ENCODE results near the gene ESYT3. TPM values are rescaled to one million over a fixed set of nuclear protein-coding genes. Genes with fewer than 3 reads are reported as not detected.
A peak's percentile ranks its signal among the peaks of the same experiment; 100 is the strongest.

ESYT3 gene
- 0.65 TPM for polyA plus RNA-seq (2013)

- CTCF ChIA-PET: interaction anchor here (0.7 to 5.5 kb wide), 11 partner anchors 8 to 513 kb away, joined by 3 to 29 read pairs (median 3); partner anchors contain the start of genes FOXL2 and FOXL2NB
- POLR2A ChIA-PET: no interaction called here
- H3K4me1 ChIP-seq (ENCODE audit: control extremely low read depth in 1 of 4, control insufficient read depth in 4 of 4, insufficient read depth in 4 of 4, low read length in 3 of 4): peaks cover 0 to 22% (median 17%) of the 10 kb centered on the region in 4 experiments
- peaks cover 0 to 7% (median 0%) of the 10 kb centered on the region in 5 experiments for H3K9me3 ChIP-seq (ENCODE audit: control extremely low read depth in 1 of 5, control insufficient read depth in 4 of 5, insufficient read depth in 2 of 5, low read depth in 1 of 5, low read length in 4 of 5)
- H3K27ac ChIP-seq (ENCODE audit: insufficient read depth in 1 of 2, low read depth in 1 of 2, low read length in 2 of 2, poor library complexity in 1 of 2, severe bottlenecking in 2 of 2): no peak within 1 kb of the TSS
- peak; percentile 54 to 83 (median 69) for DNase-seq
- peak within 1 kb of the TSS; percentile 25 to 72 (median 56) for H3K4me3 ChIP-seq (ENCODE audit: control insufficient read depth in 1 of 7, extremely low read depth in 1 of 7, insufficient read depth in 4 of 7, low read depth in 2 of 7, low read length in 6 of 7)
- under 1% methylated on average over 54 of the region's 54 CpGs for WGBS (ENCODE audit: insufficient coverage)
- H3K27me3 ChIP-seq (replicated peaks in 2 of 5; ENCODE audit: control insufficient read depth in 4 of 5, insufficient read depth in 5 of 5, low read length in 4 of 5): peaks cover 0 to 63% (median 33%) of the 10 kb centered on the region in 5 experiments
- H3K36me3 ChIP-seq (ENCODE audit: control insufficient read depth in 4 of 4, insufficient read depth in 4 of 4, low read length in 3 of 4): no peaks in the 10 kb centered on the region
Measured at GRCh38 chr3:138434276-138434874, at the start of gene ESYT3. Gene ESYT3, plus strand, starts transcription at chr3:138434616. Its CDS starts 183 bp downstream, at chr3:138434799.

GRCh38 chr3:138384976-138385375, 49.4 kb upstream of the ESYT3 start:
- no peaks in the 10 kb centered on the region for H3K27me3 ChIP-seq (replicated peaks in 2 of 5; ENCODE audit: control insufficient read depth in 4 of 5, insufficient read depth in 5 of 5, low read length in 4 of 5)
- H3K4me3 ChIP-seq (ENCODE audit: control insufficient read depth in 1 of 7, extremely low read depth in 1 of 7, insufficient read depth in 4 of 7, low read depth in 2 of 7, low read length in 6 of 7): no peak overlapping the region
- no peak for DNase-seq
- no peaks in the 10 kb centered on the region for H3K4me1 ChIP-seq (ENCODE audit: control extremely low read depth in 1 of 4, control insufficient read depth in 4 of 4, insufficient read depth in 4 of 4, low read length in 3 of 4)
- ChIA-PET POLR2A (no interaction called here), CTCF (no interaction called here)
- WGBS (ENCODE audit: insufficient coverage): 100% methylated on average over 5 of the region's 5 CpGs
- H3K36me3 ChIP-seq (ENCODE audit: control insufficient read depth in 4 of 4, insufficient read depth in 4 of 4, low read length in 3 of 4): no peaks in the 10 kb centered on the region
- no peak overlapping the region for H3K27ac ChIP-seq (ENCODE audit: insufficient read depth in 1 of 2, low read depth in 1 of 2, low read length in 2 of 2, poor library complexity in 1 of 2, severe bottlenecking in 2 of 2)
- H3K9me3 ChIP-seq (ENCODE audit: control extremely low read depth in 1 of 5, control insufficient read depth in 4 of 5, insufficient read depth in 2 of 5, low read depth in 1 of 5, low read length in 4 of 5): no peaks in the 10 kb centered on the region

GRCh38 chr3:138389144-138389601, 45.2 kb upstream of the ESYT3 start:
- Histone ChIP-seq H3K36me3 (ENCODE audit: control insufficient read depth in 4 of 4, insufficient read depth in 4 of 4, low read length in 3 of 4) (no peaks in the 10 kb centered on the region), H3K4me1 (ENCODE audit: control extremely low read depth in 1 of 4, control insufficient read depth in 4 of 4, insufficient read depth in 4 of 4, low read length in 3 of 4) (no peaks in the 10 kb centered on the region), H3K27ac (ENCODE audit: insufficient read depth in 1 of 2, low read depth in 1 of 2, low read length in 2 of 2, poor library complexity in 1 of 2, severe bottlenecking in 2 of 2) (no peak overlapping the region), H3K4me3 (ENCODE audit: control insufficient read depth in 1 of 7, extremely low read depth in 1 of 7, insufficient read depth in 4 of 7, low read depth in 2 of 7, low read length in 6 of 7) (no peak overlapping the region), H3K9me3 (ENCODE audit: control extremely low read depth in 1 of 5, control insufficient read depth in 4 of 5, insufficient read depth in 2 of 5, low read depth in 1 of 5, low read length in 4 of 5) (no peaks in the 10 kb centered on the region), H3K27me3 (replicated peaks in 2 of 5; ENCODE audit: control insufficient read depth in 4 of 5, insufficient read depth in 5 of 5, low read length in 4 of 5) (peaks cover 0 to 3% (median 0%) of the 10 kb centered on the region in 5 experiments)
- ChIA-PET CTCF (interaction anchor here (0.7 to 1.4 kb wide), 2 partner anchors 10 to 14 kb away, joined by 3 read pairs; no protein-coding TSS in a partner anchor), POLR2A (no interaction called here)
- DNase-seq: no peak
- WGBS (ENCODE audit: insufficient coverage): 100% methylated on average over 6 of the region's 6 CpGs

GRCh38 chr3:138389841-138390581, 44.4 kb upstream of the ESYT3 start:
- peaks cover 0 to 3% (median 0%) of the 10 kb centered on the region in 5 experiments for H3K27me3 ChIP-seq (replicated peaks in 2 of 5; ENCODE audit: control insufficient read depth in 4 of 5, insufficient read depth in 5 of 5, low read length in 4 of 5)
- DNase-seq: no peak
- POLR2A ChIA-PET: no interaction called here

GRCh38 chr3:138390582-138390932, 43.9 kb upstream of the ESYT3 start:
- H3K4me1 ChIP-seq (ENCODE audit: control extremely low read depth in 1 of 4, control insufficient read depth in 4 of 4, insufficient read depth in 4 of 4, low read length in 3 of 4): no peaks in the 10 kb centered on the region
- H3K27me3 ChIP-seq (replicated peaks in 2 of 5; ENCODE audit: control insufficient read depth in 4 of 5, insufficient read depth in 5 of 5, low read length in 4 of 5): peaks cover 0 to 3% (median 0%) of the 10 kb centered on the region in 5 experiments
- H3K27ac ChIP-seq (ENCODE audit: insufficient read depth in 1 of 2, low read depth in 1 of 2, low read length in 2 of 2, poor library complexity in 1 of 2, severe bottlenecking in 2 of 2): no peak overlapping the region
- no peak for DNase-seq
- POLR2A ChIA-PET: no interaction called here
- H3K9me3 ChIP-seq (ENCODE audit: control extremely low read depth in 1 of 5, control insufficient read depth in 4 of 5, insufficient read depth in 2 of 5, low read depth in 1 of 5, low read length in 4 of 5): no peaks in the 10 kb centered on the region
- H3K36me3 ChIP-seq (ENCODE audit: control insufficient read depth in 4 of 4, insufficient read depth in 4 of 4, low read length in 3 of 4): no peaks in the 10 kb centered on the region
- H3K4me3 ChIP-seq (ENCODE audit: control insufficient read depth in 1 of 7, extremely low read depth in 1 of 7, insufficient read depth in 4 of 7, low read depth in 2 of 7, low read length in 6 of 7): no peak overlapping the region
- CTCF ChIA-PET: interaction anchor here (1.0 kb wide), 1 partner anchor 28 kb away, joined by 3 read pairs; no protein-coding TSS in a partner anchor
- no CpG with 5 or more reads among the region's 2 CpGs for WGBS (ENCODE audit: insufficient coverage)

More at GRCh38 chr3:138389841-138390581, 44.4 kb upstream of the ESYT3 start:
- Histone ChIP-seq H3K27ac (ENCODE audit: insufficient read depth in 1 of 2, low read depth in 1 of 2, low read length in 2 of 2, poor library complexity in 1 of 2, severe bottlenecking in 2 of 2) (no peak overlapping the region), H3K4me1 (ENCODE audit: control extremely low read depth in 1 of 4, control insufficient read depth in 4 of 4, insufficient read depth in 4 of 4, low read length in 3 of 4) (no peaks in the 10 kb centered on the region), H3K36me3 (ENCODE audit: control insufficient read depth in 4 of 4, insufficient read depth in 4 of 4, low read length in 3 of 4) (no peaks in the 10 kb centered on the region), H3K4me3 (ENCODE audit: control insufficient read depth in 1 of 7, extremely low read depth in 1 of 7, insufficient read depth in 4 of 7, low read depth in 2 of 7, low read length in 6 of 7) (no peak overlapping the region), H3K9me3 (ENCODE audit: control extremely low read depth in 1 of 5, control insufficient read depth in 4 of 5, insufficient read depth in 2 of 5, low read depth in 1 of 5, low read length in 4 of 5) (no peaks in the 10 kb centered on the region)
- CTCF ChIA-PET: interaction anchor here (1.0 to 1.4 kb wide), 2 partner anchors 11 to 28 kb away, joined by 3 read pairs; no protein-coding TSS in a partner anchor
- WGBS (ENCODE audit: insufficient coverage): 96% methylated on average over 5 of the region's 9 CpGs

GRCh38 chr3:138394156-138394555, 40.3 kb upstream of the ESYT3 start:
- Histone ChIP-seq H3K4me1 (ENCODE audit: control extremely low read depth in 1 of 4, control insufficient read depth in 4 of 4, insufficient read depth in 4 of 4, low read length in 3 of 4) (no peaks in the 10 kb centered on the region), H3K27me3 (replicated peaks in 2 of 5; ENCODE audit: control insufficient read depth in 4 of 5, insufficient read depth in 5 of 5, low read length in 4 of 5) (peaks cover 0 to 3% (median 0%) of the 10 kb centered on the region in 5 experiments), H3K36me3 (ENCODE audit: control insufficient read depth in 4 of 4, insufficient read depth in 4 of 4, low read length in 3 of 4) (no peaks in the 10 kb centered on the region), H3K4me3 (ENCODE audit: control insufficient read depth in 1 of 7, extremely low read depth in 1 of 7, insufficient read depth in 4 of 7, low read depth in 2 of 7, low read length in 6 of 7) (no peak overlapping the region), H3K27ac (ENCODE audit: insufficient read depth in 1 of 2, low read depth in 1 of 2, low read length in 2 of 2, poor library complexity in 1 of 2, severe bottlenecking in 2 of 2) (no peak overlapping the region), H3K9me3 (ENCODE audit: control extremely low read depth in 1 of 5, control insufficient read depth in 4 of 5, insufficient read depth in 2 of 5, low read depth in 1 of 5, low read length in 4 of 5) (no peaks in the 10 kb centered on the region)
- POLR2A ChIA-PET: interaction anchor here (0.6 kb wide), 1 partner anchor 1054 kb away, joined by 3 read pairs; no protein-coding TSS in a partner anchor
- DNase-seq: no peak
- CTCF ChIA-PET: no interaction called here
- WGBS (ENCODE audit: insufficient coverage): 94% methylated on average over 4 of the region's 4 CpGs

GRCh38 chr3:138394686-138395085, 39.7 kb upstream of the ESYT3 start:
- DNase-seq: no peak
- CTCF ChIA-PET: interaction anchor here (3.2 kb wide), 1 partner anchor 63 kb away, joined by 7 read pairs; no protein-coding TSS in a partner anchor
- no peaks in the 10 kb centered on the region for H3K4me1 ChIP-seq (ENCODE audit: control extremely low read depth in 1 of 4, control insufficient read depth in 4 of 4, insufficient read depth in 4 of 4, low read length in 3 of 4)
- H3K9me3 ChIP-seq (ENCODE audit: control extremely low read depth in 1 of 5, control insufficient read depth in 4 of 5, insufficient read depth in 2 of 5, low read depth in 1 of 5, low read length in 4 of 5): no peaks in the 10 kb centered on the region
- 97% methylated on average over 5 of the region's 5 CpGs for WGBS (ENCODE audit: insufficient coverage)
- H3K36me3 ChIP-seq (ENCODE audit: control insufficient read depth in 4 of 4, insufficient read depth in 4 of 4, low read length in 3 of 4): no peaks in the 10 kb centered on the region
- POLR2A ChIA-PET: no interaction called here
- no peak overlapping the region for H3K27ac ChIP-seq (ENCODE audit: insufficient read depth in 1 of 2, low read depth in 1 of 2, low read length in 2 of 2, poor library complexity in 1 of 2, severe bottlenecking in 2 of 2)
- H3K4me3 ChIP-seq (ENCODE audit: control insufficient read depth in 1 of 7, extremely low read depth in 1 of 7, insufficient read depth in 4 of 7, low read depth in 2 of 7, low read length in 6 of 7): no peak overlapping the region
- H3K27me3 ChIP-seq (replicated peaks in 2 of 5; ENCODE audit: control insufficient read depth in 4 of 5, insufficient read depth in 5 of 5, low read length in 4 of 5): peaks cover 0 to 3% (median 0%) of the 10 kb centered on the region in 5 experiments

All from common myeloid progenitor, CD34-positive (primary cell).